ENCODE measurements around the gene DCANP1.
A peak's percentile ranks its signal among the peaks of the same experiment; 100 is the strongest.

The DCANP1 gene

DNA sequence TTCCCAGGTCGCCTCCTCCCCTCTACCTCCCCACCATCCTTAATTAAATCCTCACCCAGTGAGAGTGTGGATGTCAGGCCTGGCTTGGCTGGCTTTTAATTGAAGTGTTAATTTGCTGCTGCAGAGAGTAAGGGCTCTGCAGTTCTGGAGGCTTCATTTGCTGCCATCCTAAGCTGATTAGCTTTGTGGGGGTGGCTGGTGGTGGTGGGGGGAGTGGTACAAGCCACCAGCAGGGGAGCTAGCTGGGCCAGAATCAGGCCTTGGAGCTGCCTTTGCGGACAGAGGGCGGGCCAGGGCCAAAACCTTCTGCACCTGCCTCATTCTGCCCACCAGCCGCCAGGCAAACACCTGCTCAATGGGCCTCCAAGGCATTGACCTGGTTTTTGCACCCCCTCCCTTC lies 31.8 kb upstream of the DCANP1 start:
- no peak for DNase-seq

DNA sequence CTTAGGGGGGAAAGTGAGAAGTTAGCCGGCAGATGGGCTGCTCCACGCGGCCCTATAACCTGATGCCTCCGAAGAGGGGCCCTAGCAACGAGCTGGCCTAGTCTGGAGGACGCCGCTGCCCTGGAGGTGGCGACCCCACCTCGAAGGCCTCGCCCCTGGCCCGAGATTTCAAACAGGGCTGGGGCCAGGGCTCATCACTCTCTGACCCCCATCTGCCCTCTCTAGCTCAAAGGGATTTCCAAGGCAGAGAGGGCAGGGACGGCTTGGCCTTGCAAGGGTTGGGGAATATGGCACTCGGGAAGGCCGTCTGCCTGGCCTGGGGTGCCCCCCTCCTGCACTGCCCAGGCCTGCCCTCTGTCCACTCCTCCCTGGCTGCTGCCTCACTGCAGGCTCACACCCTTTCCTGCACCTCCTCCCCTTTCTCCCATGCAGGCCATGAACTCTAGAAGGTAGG lies 30.5 kb upstream of the DCANP1 start:
- no peak for DNase-seq

DNA sequence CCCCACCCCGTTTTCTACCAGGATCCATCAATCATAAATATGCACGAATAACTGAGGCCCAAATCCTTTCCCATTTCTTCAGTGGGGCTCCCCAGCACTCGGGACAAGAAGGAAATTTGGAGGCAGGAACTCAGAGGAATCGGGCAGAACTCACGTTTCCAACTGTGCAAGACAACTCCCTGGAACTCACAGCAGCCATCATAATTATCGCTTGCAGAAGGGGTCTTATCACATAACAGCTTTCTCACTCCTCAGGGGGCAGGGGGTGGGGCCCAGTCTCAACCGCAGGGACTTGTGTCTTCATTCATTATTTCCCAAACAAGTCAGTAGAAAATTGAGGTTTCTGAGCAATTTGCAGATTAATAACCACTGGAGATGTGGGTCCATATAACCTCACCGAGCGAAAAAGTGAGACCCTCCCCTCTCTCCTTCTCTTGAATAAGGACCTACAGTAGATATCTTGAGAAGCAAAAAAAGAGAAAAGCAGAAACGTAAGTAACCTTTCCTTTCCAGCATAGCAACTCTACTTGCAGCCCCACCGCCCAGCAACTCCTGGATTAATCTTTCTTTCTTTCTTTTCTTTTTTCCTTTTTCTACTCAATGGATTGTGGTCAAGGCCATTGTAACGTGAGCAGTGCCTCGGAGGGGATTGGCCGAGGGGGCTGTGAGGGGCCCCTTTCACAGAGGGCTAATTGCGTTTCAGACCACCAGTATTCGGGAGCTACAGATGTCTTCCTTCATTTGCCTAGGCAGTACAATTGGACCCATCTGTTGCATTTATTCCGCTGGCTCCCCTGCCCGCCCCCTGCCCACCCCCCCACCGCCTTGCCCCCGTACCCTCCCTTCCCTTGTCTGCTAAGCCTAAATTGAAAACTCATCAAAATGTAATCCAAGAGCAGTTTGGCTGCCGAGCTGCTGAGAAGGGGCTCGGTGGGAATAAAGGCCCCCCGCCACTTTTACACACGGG lies 29.8 kb upstream of the DCANP1 start:
- DNase-seq: no peak

DNA sequence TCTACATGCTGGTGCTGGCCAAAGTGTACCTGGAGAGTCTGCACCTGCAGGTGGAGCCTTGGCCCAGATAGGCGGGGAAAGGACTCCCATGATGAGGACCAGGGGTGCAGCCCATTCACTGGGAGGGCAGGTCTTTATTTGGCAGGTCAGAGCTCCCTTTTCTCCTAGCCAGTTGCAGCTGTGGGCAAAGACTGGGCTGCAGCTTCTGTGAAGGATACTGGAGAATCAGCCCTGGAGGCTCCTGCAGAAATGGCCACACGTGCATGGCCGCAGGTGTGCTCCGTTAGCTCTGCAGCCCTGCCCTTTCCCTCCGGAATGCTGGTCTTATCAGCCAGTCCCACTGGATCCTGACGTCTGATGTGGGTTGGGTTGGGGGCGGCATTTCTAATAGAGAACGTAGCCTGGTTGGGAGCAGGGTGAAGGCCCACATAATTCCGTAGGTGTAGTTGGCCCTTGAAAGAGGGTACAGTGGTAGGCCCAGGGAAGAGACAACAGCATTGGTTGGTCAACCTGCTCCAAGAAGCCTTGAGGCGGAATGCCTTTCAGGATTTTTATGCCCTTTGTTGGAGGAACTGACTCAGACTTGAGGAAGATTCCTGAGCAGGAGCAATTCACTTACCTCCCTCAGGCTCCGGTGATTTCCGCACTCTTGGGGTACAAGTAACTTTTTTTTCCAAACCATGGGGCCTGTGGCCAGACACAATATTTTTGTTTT lies 27.0 kb upstream of the DCANP1 start:
- DNase-seq: no peak

DNA sequence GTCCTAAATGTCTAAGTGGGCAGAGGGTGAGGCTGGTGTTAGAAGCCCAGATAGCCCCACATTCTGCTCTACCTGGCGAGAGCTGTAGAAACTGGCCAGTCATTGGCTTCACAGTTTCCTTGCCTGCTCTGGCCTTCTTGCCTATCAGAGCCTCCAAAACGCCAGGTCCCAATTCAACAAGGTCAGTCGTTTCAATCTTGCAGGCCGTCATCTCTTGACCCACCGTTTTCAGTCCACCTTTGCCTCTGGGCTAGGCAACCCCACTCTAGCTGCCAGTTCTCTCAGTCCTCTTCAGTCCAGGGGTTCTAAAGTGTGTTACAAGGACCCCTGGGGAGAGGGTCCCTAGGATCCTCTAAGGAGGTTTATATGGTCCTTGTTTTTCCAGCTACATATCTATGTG lies 25.0 kb upstream of the DCANP1 start:
- DNase-seq: no peak

DNA sequence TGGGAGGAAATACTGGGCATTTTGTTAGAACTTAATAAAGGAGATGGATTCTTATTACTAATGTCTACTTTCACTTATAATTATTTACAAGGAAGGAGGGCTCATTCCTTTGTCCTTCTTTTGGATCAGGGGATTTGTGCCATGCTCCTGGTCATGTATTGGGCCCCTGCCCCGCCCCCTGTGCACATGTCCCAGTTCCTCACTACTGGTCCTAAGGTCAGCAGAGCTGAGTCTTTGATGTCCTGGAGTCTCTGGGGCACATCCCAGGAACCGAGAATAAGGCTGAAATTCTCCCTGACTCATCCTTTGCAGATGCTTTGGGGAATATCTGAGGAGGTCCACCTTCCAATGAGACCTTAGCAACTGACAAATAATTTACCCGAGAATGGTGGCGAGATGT lies 24.6 kb upstream of the DCANP1 start:
- DNase-seq: no peak

DNA sequence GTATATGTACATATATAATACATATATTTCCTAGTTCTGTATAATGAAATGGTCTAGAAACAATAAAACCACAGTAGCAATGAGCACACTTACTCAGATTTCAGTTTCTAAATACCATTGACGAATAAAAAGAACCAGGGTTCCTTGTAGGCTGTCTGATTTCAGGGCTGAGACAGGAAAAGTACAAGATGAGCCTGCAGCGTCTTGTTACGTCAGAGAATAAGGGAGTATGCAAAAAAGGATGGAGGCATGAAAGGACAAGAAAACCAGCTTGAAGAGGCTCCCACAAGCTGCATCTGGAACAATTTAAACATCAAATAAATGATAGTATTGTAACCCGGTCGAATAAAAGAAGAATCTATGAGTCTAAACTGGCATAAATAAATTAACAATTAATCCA lies 22.8 kb upstream of the DCANP1 start:
- no peak for DNase-seq

DNA sequence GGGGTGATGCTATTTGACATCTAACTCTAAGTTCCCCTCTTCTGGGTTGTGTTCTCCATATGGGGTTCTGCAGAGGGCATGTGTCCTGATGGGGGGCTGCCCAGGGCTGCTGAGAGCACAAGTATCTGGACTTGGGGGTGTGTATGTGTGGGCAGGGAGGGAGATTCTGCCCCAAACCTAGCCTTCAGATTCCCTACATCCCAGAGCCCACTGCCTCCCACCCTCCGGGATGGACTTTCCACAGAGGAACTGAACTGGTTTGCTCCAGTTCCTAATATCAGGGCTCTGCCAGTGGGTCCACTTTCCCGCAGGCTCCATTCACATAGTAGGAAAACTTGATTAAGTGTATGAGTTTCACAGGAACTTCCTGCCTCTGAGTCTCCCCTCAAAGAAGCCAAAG lies 21.4 kb upstream of the DCANP1 start:
- no peak for DNase-seq

DNA sequence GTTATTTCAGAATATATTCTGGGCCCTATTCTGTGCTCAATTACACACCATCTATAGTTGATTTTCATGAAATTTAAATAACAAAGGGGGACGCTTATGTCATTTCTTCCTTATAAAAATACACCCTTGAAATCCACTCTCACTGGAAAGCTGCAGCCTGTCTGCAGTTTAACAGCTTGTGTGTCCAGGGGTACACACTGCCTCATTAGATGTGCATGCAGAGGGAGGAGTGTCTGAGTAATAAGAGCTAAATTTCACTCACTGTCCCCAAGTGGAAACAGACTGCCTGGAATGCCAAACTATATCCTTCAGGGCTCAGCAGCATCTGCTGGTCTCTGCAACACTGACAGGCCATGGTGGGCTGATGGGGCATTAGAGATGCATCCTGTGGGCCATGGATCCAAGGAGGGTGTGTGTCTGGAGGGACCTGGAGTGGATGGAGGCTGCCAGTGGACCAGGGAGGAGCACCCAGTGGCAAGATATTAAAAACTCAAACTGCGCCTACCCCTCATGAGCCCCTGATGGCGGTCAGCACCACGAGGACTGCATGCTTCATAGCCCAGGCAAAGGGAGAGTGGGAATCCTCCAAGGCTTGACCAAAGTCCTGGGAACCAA lies 20.8 kb upstream of the DCANP1 start:
- DNase-seq: no peak

DNA sequence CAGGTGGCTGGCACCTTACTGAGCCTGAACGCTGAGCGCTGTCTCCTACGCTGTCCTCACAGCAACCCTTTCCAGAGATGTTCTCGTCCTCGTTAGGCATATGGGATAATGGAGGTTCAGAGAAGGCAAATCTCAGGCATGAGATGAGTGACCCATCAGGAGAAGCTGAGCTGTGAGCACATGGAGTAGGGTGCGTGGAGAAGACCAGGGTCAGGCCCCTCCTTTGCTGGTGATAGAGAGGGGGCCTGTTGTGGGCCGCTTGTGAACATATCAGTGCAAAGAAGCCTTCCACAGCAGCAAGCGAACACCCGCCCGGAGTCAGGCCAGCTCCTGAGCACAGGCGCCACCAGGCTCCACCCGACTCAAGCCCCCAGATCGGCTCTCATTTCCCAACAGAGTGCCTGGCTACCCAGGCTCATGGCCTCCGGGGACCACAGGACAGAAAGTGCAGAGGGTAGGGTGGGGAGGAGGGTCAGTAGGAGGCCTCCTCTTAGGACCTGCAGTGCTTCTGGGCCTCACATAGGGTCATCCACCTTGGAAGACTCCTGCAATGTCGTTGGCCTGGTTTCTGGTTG lies 20.0 kb upstream of the DCANP1 start:
- no peak for DNase-seq

DNA sequence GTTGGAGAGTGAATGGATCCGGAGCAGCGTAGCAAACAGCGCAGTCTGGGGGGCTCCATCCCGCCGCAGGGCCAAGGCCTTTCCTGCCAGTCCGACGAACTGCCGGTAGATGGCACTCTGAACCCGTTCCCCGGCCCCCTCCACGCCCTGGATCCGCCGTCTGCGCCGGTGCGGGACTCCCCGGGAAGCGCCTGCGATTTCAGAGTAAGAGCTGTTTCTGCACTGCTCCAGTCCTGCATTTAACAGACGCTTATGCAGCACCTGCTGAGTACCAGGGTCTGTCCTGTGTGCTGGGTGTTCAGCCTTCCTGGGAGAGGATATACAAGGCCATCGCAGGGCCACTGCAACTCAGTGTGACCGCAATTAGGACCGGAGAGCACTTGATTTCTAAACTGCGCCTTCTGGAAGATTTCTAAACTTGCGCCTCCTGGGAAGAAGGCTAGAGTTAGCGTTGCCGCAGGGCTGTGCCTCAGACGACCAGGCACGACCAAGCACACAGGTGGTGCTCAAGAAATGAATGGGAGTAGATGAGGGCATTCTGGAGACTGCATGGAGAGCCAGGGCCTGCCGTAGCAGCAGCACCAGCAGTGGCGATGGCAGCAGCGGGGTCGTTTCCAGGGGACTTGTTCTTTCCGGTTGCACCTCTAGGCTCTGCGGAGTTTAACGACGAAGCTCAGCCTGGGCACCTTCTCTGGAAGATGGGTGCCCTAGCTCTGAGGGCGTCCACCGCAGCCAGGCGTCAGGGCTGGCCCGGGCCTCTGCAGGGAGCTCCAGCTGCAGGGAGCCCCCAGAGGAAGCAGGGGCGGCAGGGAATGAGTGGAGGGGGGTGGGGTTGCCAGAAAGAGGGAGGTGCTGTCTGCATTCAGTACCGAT lies 19.3 kb upstream of the DCANP1 start:
- DNase-seq: peak; percentile 7

DNA sequence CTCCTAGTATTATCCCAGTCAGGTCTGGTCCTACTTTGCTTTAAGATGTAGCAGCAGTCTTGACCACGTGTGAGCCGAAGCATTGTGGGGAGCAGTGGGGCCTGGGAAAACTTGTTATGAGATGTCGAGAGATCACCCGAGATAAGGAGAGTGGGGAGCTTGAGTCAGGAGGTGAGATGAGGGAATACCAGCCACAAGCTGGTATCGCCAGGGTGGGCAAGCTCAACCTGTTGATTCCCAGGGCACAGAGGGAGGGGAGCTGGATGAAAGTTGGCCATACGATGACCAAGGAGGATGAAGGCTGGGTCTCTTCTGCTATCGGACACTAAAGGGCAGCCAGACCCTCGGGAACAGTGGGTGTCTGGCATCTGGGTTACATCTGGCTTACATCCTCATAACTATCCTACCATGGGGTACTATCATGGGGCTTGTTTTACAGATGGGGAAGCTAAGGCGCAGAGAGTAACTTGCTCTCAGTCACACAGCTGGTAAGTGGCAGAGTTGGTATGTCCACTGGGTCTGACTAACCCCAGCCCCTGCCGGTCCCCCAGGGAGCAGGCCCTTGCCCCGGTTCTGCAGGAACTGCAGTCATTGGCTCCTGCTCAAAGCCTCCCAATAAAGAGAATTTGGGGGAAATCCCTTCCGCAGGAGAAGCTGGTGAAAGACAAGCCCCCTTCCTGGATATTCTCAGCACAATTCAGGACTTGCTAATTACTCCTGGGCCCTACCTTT lies 18.4 kb upstream of the DCANP1 start:
- no peak for DNase-seq

DNA sequence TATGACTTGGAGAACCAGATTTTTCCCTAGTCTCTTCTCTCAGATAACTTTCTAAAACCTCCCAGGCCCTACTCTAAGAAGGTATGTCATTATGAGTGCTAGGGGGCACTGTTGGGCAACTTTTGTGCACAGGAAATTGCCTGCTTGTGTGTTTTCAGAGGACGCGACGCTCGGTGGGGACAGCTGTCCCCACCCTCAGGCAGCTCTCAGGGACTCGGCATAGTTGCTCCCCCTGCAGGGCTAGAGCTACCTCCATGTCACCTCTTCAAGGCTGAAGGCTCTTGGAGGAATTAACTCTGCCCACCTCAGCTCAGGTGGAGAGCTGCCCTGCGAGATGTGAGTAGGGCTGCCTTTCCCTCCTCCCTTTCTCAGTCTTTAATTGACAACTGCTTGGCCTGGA lies 15.2 kb upstream of the DCANP1 start:
- DNase-seq: peak; percentile 67

DNA sequence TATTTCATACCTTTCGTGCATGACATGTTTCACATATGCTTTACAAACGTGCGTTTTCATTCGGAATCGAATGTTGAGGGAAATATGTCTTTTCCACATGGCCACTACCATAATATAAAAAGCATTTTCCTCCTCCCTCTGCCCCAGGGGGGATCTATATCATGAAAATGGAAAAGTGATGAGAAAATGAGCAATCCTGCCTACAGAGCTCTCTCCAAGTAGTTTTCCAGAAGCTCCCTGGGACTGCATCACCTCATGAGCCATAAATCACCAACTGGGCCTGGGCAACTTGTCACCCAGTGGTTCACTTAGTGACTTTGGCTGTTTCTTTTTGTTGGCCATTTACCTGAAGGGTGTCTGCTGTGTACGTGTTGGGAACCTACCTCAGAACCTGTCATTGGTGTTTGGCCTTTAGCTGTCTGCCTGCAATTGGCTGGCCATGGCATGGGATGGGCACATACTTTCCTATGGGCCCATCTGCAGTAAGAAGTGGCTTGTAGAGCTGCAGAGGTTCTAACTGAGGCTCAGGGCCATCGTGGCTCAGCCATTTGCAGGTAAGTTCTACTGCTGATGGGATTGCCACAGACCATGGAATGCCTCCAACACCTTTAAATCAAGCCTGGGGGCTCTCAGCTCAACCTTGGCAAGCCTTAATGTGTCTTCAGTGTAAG lies 14.5 kb upstream of the DCANP1 start:
- no peak for DNase-seq

DNA sequence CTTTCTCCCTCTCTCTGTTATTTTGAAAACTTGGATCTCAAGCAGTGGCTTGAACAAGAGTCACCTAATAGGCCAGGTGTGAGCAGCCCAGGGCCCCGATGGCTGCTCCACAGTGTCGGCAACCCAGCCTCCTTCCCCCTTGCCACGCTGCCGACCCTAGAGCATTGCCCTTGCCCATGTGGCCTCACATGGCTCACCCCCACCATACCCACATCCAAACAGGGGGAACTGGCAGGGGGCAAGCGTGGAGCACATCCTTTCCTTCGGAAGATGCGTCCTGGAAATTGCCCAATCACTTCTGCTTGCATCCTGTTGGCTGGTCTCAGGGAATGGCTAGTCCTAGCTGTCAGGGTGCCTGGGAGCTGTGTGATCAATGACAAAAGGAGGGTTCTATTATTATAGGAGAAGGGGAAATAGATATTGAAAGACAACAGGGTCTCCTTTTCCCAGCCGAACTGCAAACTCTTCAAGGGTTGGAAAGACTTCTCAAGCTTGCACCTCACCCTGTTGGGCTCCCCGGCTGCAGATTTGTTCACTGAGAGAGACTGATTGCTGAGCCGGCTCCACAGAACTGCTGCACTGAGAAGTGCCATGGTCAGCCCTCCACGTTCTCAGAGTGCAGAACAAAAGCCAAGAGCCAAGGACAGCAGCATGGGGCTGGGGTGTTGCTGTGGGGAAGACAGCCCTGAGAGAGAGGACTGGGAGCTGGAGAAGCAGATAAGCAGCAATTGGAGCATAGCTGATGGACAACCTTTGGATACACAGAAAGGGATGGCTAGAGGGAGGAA lies 13.3 kb upstream of the DCANP1 start:
- DNase-seq: no peak

DNA sequence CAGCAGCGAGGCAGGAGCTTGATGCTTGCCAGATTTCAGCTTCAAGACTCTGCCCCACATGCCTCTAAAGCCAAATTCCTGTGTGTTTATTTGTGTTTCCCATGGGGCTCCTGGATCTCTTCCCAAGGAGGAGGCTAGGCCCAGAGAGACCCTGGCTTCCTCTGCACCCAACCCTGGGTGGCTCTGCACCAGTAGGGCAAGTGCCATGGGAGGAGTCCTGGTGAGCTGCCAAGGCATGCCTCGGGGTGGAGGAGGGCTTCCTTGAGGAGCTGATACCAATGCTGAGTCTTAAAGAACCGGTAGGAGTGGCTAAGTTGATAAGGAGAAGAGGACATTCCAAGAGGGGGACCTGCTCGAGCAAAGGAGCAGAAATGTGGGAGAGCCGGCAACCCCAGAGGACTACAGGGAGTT lies 11.8 kb upstream of the DCANP1 start:
- no peak for DNase-seq

DNA sequence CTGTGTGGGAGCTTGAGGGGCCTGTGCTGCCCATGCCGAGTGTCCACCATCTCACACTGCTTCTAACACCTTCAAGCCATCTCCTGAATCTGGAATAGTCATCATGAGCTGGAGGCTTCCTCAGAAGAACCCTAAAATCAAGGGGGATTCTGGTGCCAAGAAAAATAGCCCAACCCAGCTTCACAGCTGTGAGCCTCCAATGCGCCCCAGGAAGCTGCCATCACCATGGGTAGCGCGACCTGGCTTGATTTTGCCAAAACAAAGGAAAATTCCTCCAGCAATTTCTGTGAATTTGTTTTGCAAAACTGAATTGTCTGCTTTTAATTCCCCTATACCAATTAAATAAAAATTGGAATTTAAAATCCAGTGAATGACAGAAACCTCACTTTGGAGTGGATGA lies 11.2 kb upstream of the DCANP1 start:
- no peak for DNase-seq

DNA sequence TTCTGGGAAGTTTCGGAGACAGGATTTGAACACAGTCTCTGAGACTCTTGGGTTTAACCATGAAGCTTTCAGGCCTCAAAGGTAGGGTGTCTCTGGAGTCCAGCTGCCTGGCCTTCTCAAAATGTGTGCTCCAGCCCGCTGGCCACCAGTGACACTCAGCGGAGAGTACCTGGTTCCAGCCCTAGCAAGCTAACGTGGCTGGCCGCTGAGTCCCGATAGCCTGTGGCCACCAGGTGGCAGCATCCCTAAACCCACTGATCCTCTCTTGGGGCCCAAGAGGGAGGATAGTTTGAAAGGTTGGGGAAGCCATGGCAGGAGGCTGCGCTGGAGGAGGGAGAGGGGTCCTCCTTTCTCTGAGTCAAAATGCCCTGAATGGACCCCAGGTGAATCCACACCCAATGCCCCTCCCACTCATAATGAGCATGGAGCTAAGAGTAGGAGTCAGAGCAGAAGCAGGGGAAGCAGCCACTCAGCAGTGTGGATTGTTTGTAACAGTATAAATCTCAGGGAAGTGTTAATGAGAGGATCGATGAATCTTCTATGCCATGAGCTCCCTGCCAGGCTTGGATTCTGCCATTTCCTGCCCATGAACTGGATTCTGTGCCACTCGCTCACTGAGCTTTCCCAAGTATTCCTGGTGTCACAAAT lies 10.4 kb upstream of the DCANP1 start:
- peak; percentile 28 for DNase-seq

DNA sequence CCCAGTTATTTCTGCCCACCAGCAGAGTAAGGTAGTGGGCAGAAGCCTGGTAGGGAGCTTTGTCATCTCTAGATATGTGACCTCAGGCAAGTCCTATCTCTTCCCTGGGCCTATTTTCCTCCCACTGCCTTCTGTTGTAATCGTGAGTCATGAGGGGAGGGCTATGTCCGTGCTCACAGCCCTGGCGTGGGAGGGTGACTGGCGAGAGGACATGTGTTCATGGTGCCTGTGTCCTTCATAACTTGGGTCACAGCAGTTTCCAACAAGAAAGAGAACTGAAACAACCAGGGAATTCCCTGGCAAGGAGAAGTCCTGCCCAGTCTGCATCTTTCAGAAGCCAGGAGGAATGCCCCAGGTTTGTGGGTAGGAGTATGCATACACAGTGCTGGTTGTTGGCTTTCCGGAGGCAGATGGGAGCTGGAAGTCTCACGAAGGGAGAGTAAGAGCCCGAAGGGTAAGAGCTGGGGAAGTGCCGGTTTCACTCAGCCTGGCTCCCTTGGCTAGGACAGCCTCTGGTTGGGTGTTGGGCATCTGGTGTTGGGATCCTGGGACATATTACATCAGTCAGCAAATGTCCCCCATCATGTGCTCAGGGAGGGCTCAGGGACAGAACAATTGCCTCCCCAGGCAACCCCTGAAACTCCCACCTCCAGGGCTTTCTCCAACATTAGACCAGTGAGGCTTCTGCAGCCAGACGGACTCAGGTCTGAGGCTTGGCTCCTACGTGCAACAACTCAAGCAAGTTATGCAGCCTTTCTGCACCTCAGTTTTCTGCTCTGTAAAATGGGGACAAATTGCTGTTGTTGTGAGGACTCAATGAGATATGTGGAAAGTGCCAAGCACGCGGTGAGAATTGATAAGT lies 9.3 kb upstream of the DCANP1 start:
- DNase-seq: no peak

Measured in NCI-H1105 treated with DMSO at 0.1 percent for 48 hours (cell line).